ENCODE data around the gene MACROD2. TPM values are rescaled to one million over a fixed set of nuclear protein-coding genes. Genes with fewer than 3 reads are reported as not detected.

The MACROD2 gene
- total and polyA plus RNA-seq, 7 donors: 0.20 to 4.8 (median 0.87) TPM

- intact Hi-C loops (cut with DNase I): no loop called here
- H3K27me3 ChIP-seq (ENCODE audit: insufficient read depth in 3 of 3, low read length in 2 of 3): no peaks in the 10 kb centered on the region
- TF ChIP-seq CTCF (IDR thresholded peaks at IDR 0.05): no peak
- H3K36me3 ChIP-seq (ENCODE audit: insufficient read depth in 1 of 2, low read depth in 1 of 2): no peaks in the 10 kb centered on the region
- no peak overlapping the region for H3K27ac ChIP-seq
- no peak for DNase-seq
- WGBS, 3 donors: 87 to 91% (median 90%) methylated on average over 4 of the region's 4 CpGs
- no peak for ATAC-seq
- H3K9me3 ChIP-seq: no peaks in the 10 kb centered on the region
- no peaks in the 10 kb centered on the region for H3K4me1 ChIP-seq
- H3K4me3 ChIP-seq: no peak overlapping the region
These were observed 1124.7 kb downstream of the MACROD2 start for GRCh38 chr20:15119852-15120487.

GRCh38 chr20:15122613-15123012, 1127.3 kb downstream of the MACROD2 start:
- 71 to 79% (median 76%) methylated on average over 1 of the region's 1 CpG for WGBS, 3 donors
- Histone ChIP-seq H3K27me3 (ENCODE audit: insufficient read depth in 3 of 3, low read length in 2 of 3) (no peaks in the 10 kb centered on the region), H3K27ac (no peak overlapping the region), H3K4me1 (no peaks in the 10 kb centered on the region), H3K36me3 (ENCODE audit: insufficient read depth in 1 of 2, low read depth in 1 of 2) (no peaks in the 10 kb centered on the region), H3K4me3 (no peak overlapping the region), H3K9me3 (no peaks in the 10 kb centered on the region)
- ATAC-seq (no peak), DNase-seq (no peak)
- intact Hi-C loops (cut with DNase I): no loop called here
- no peak for TF ChIP-seq CTCF (IDR thresholded peaks at IDR 0.05)

GRCh38 chr20:15131176-15131575, 1135.9 kb downstream of the MACROD2 start:
- no peaks in the 10 kb centered on the region for H3K9me3 ChIP-seq
- H3K27ac ChIP-seq: no peak overlapping the region
- no peaks in the 10 kb centered on the region for H3K4me1 ChIP-seq
- intact Hi-C loops (cut with DNase I): no loop called here
- 92 to 98% (median 97%) methylated on average over 2 of the region's 2 CpGs for WGBS, 3 donors
- H3K36me3 ChIP-seq (ENCODE audit: insufficient read depth in 1 of 2, low read depth in 1 of 2): no peaks in the 10 kb centered on the region
- no peak overlapping the region for H3K4me3 ChIP-seq
- ATAC-seq: no peak
- TF ChIP-seq CTCF (IDR thresholded peaks at IDR 0.05): no peak
- H3K27me3 ChIP-seq (ENCODE audit: insufficient read depth in 3 of 3, low read length in 2 of 3): no peaks in the 10 kb centered on the region
- no peak for DNase-seq

GRCh38 chr20:15138548-15139126, 1143.3 kb downstream of the MACROD2 start:
- Histone ChIP-seq H3K27ac (no peak overlapping the region), H3K4me3 (no peak overlapping the region), H3K9me3 (no peaks in the 10 kb centered on the region), H3K4me1 (no peaks in the 10 kb centered on the region), H3K27me3 (ENCODE audit: insufficient read depth in 3 of 3, low read length in 2 of 3) (no peaks in the 10 kb centered on the region), H3K36me3 (ENCODE audit: insufficient read depth in 1 of 2, low read depth in 1 of 2) (no peaks in the 10 kb centered on the region)
- DNase-seq (no peak), ATAC-seq (no peak)
- WGBS, 3 donors: 52 to 54% (median 53%) methylated on average over 4 of the region's 4 CpGs
- intact Hi-C loops (cut with DNase I): no loop called here
- TF ChIP-seq CTCF (IDR thresholded peaks at IDR 0.05): no peak

- ATAC-seq (no peak), DNase-seq (no peak)
- Histone ChIP-seq H3K4me1 (no peaks in the 10 kb centered on the region), H3K36me3 (ENCODE audit: insufficient read depth in 1 of 2, low read depth in 1 of 2) (no peaks in the 10 kb centered on the region), H3K27me3 (ENCODE audit: insufficient read depth in 3 of 3, low read length in 2 of 3) (no peaks in the 10 kb centered on the region), H3K4me3 (no peak overlapping the region), H3K9me3 (no peaks in the 10 kb centered on the region), H3K27ac (no peak overlapping the region)
- intact Hi-C loops (cut with DNase I): no loop called here
- 87 to 93% (median 89%) methylated on average over 2 of the region's 2 CpGs for WGBS, 3 donors
- TF ChIP-seq CTCF (IDR thresholded peaks at IDR 0.05): no peak
These were observed 1144.2 kb downstream of the MACROD2 start for GRCh38 chr20:15139522-15139921.

Data from psoas muscle (tissue), 8 donors.